ENCODE measurements around the gene ACO2. TPM values are rescaled to one million over a fixed set of nuclear protein-coding genes. Genes with fewer than 3 reads are reported as not detected.

Gene ACO2
- total and polyA plus RNA-seq, 2 of the 4 experiments (the other 2 are of a cell fraction), result 71.3 to 72.9 TPM

DNA sequence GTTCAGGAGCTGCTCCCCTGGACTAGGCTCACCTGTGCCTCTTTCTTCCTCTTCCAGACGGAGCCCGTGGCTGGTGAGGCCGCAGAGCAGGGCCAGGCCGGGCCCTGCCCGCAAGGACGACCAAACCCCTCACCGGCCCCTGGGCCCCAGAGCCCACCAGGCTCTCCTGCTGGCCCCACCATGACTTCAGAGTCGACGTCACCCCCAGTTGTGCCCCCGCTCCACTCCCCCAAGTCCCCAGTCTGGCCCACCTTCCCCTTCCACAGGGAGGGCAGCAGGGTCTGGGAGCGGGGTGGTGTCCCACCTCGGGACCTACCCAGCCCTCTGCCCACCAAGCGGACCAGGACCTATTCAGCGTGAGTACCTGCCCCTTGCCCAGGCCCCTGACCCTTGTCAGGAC is 102.9 kb downstream of the ACO2 start:
- no peaks in the 10 kb centered on the region for H4K20me1 ChIP-seq (ENCODE audit: insufficient read depth, low read length)
- H2AK5ac ChIP-seq (ENCODE audit: low read depth, low read length), result no peak overlapping the region
- H4K5ac ChIP-seq (ENCODE audit: low read depth, low read length), result no peak overlapping the region
- no peaks in the 10 kb centered on the region; the same call in 1 of the 2 replicates for H3K9me1 ChIP-seq (ENCODE audit: insufficient read depth, low read length)
- H3K27ac ChIP-seq (ENCODE audit: insufficient read depth, low read length), result no peak overlapping the region
- no peak overlapping the region for H4K91ac ChIP-seq (ENCODE audit: insufficient read depth, low read depth, low read length)
- H3K27me3 ChIP-seq (ENCODE audit: control insufficient read depth, insufficient read depth, low read length), result no peaks in the 10 kb centered on the region
- WGBS, 2 experiments (ENCODE audit: extremely low coverage in 2 of 2, insufficient read length in 1 of 2), result 100% methylated on average over 2 of the region's 14 CpGs; no CpG with 5 or more reads in 1 of the 2 experiments
- no peak overlapping the region for H2BK15ac ChIP-seq (ENCODE audit: low read depth, low read length)
- H3K36me3 ChIP-seq (ENCODE audit: control insufficient read depth, insufficient read depth, low read length), result peaks cover 43% of the 10 kb centered on the region; the same call in 1 of the 2 replicates
- no peak overlapping the region for H2BK5ac ChIP-seq (ENCODE audit: low read depth, low read length, poor library complexity, severe bottlenecking)
- ChIA-PET POLR2A (ENCODE audit: unreplicated experiment) (no interaction called here), CTCF (no interaction called here)
- in situ Hi-C loops (cut with MboI; ENCODE audit: low sequenced_read_pairs), result no loop called here
- H2AFZ ChIP-seq (replicated peaks; ENCODE audit: low read length, poor library complexity), result no peak overlapping the region
- no peaks in the 10 kb centered on the region for H3K9me3 ChIP-seq (ENCODE audit: control insufficient read depth, insufficient read depth, low read length)
- no peak overlapping the region for H4K8ac ChIP-seq (ENCODE audit: low read depth in 2 of 2, low read length in 2 of 2)
- no peak overlapping the region for H2AK9ac ChIP-seq (replicated peaks; ENCODE audit: low read depth, low read length, poor library complexity)
- H3K4me1 ChIP-seq (ENCODE audit: control insufficient read depth, insufficient read depth, low read length), result peaks cover 10% of the 10 kb centered on the region; the same call in 1 of the 2 replicates
- dilution Hi-C loops (cut with HindIII; ENCODE audit: low sequenced_read_pairs, unreplicated experiment), result no loop called here
- no peak overlapping the region for H3K23ac ChIP-seq (ENCODE audit: low read depth, low read length)
- no peak overlapping the region for H2BK120ac ChIP-seq (ENCODE audit: low read depth, low read length)
- ATAC-seq (ENCODE audit: low read depth) (no peak), DNase-seq (no peak)
- no peak for TF ChIP-seq CHD1 (IDR thresholded peaks at IDR 0.05; ENCODE audit: low read depth, low read length)
- TF ChIP-seq BHLHE40 (IDR thresholded peaks at IDR 0.05; ENCODE audit: low read depth, low read length), result no peak
- no peak for TF ChIP-seq MAZ (IDR thresholded peaks at IDR 0.05; ENCODE audit: borderline replicate concordance, low read depth, low read length)
- TF ChIP-seq, protein P1, sequence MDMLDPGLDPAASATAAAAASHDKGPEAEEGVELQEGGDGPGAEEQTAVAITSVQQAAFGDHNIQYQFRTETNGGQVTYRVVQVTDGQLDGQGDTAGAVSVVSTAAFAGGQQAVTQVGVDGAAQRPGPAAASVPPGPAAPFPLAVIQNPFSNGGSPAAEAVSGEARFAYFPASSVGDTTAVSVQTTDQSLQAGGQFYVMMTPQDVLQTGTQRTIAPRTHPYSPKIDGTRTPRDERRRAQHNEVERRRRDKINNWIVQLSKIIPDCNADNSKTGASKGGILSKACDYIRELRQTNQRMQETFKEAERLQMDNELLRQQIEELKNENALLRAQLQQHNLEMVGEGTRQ (IDR thresholded peaks at IDR 0.05; ENCODE audit: low read depth, low read length), result no peak
- TF ChIP-seq RCOR1 (IDR thresholded peaks at IDR 0.05; ENCODE audit: insufficient replicate concordance, low read length), result no peak
- TF ChIP-seq POLR2A (IDR thresholded peaks at IDR 0.05; ENCODE audit: low read depth, low read length), result no peak
- TF ChIP-seq FOS (IDR thresholded peaks at IDR 0.05; ENCODE audit: low read depth, low read length), result no peak
- TF ChIP-seq, protein P2, sequence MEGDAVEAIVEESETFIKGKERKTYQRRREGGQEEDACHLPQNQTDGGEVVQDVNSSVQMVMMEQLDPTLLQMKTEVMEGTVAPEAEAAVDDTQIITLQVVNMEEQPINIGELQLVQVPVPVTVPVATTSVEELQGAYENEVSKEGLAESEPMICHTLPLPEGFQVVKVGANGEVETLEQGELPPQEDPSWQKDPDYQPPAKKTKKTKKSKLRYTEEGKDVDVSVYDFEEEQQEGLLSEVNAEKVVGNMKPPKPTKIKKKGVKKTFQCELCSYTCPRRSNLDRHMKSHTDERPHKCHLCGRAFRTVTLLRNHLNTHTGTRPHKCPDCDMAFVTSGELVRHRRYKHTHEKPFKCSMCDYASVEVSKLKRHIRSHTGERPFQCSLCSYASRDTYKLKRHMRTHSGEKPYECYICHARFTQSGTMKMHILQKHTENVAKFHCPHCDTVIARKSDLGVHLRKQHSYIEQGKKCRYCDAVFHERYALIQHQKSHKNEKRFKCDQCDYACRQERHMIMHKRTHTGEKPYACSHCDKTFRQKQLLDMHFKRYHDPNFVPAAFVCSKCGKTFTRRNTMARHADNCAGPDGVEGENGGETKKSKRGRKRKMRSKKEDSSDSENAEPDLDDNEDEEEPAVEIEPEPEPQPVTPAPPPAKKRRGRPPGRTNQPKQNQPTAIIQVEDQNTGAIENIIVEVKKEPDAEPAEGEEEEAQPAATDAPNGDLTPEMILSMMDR (conservative IDR thresholded peaks at IDR 0.05; ENCODE audit: low read depth, low read length), result no peak
- no peak for TF ChIP-seq SMC3 (IDR thresholded peaks at IDR 0.05; ENCODE audit: low read depth, low read length)
- TF ChIP-seq RAD21 (IDR thresholded peaks at IDR 0.05; ENCODE audit: low read length), result no peak
- H3K4me2 ChIP-seq (ENCODE audit: low read depth, low read length), result no peak overlapping the region
- no peak overlapping the region for H3K4ac ChIP-seq (ENCODE audit: low read depth, low read length)
- H3K9ac ChIP-seq (ENCODE audit: low read depth, low read length), result no peak overlapping the region
- intact Hi-C loops (cut with micrococcal nuclease), result no loop called here
- H3K79me1 ChIP-seq (ENCODE audit: low read depth in 1 of 2, low read length in 2 of 2), result peaks cover 6 to 45% of the 10 kb centered on the region in 2 experiments
- H2BK20ac ChIP-seq (ENCODE audit: low read depth, low read length), result no peak overlapping the region
- H3K4me3 ChIP-seq (ENCODE audit: insufficient read depth, low read depth, low read length), result no peak overlapping the region
- H3K56ac ChIP-seq (ENCODE audit: extremely low read depth, insufficient read depth, low read length), result no peak overlapping the region
- H3K18ac ChIP-seq (ENCODE audit: low read depth, low read length), result no peak overlapping the region
- BruUV-seq (replicated peaks), result no TSS peak
- no peak overlapping the region for H3K14ac ChIP-seq (replicated peaks; ENCODE audit: low read depth, low read length)
